GM06990 (cell line): Measurements from ENCODE around the gene SFXN1.

Source experiments
- DNase-seq: peaks from one replicate; pipeline ENCODE4 v3.0.0-alpha.2; 2011; ENCODE audit not compliant: insufficient read length; ENCODE audit errors: extremely low read depth
- H3K27me3 ChIP-seq: replicated peaks from 2 replicates; pipeline ENCODE4 v1.6.0; 2011; ENCODE audit warnings: low read length; ENCODE audit not compliant: control insufficient read depth, insufficient read depth
- H3K36me3 ChIP-seq: 2 replicates; pipeline ENCODE4 v1.5.1; 2011; ENCODE audit warnings: low read length; ENCODE audit not compliant: control insufficient read depth, insufficient read depth
- H3K4me3 ChIP-seq: replicated peaks from 2 replicates; pipeline ENCODE4 v1.5.1; 2011; ENCODE audit warnings: low read depth, mild to moderate bottlenecking, control low read depth, low read length
- CTCF ChIP-seq: IDR thresholded peaks from 2 replicates; pipeline ENCODE4 v1.5.1; 2011; ENCODE audit warnings: low read length, control low read depth, mild to moderate bottlenecking, inconsistent platforms; ENCODE audit not compliant: insufficient read depth, poor library complexity, severe bottlenecking

The SFXN1 gene

DNA sequence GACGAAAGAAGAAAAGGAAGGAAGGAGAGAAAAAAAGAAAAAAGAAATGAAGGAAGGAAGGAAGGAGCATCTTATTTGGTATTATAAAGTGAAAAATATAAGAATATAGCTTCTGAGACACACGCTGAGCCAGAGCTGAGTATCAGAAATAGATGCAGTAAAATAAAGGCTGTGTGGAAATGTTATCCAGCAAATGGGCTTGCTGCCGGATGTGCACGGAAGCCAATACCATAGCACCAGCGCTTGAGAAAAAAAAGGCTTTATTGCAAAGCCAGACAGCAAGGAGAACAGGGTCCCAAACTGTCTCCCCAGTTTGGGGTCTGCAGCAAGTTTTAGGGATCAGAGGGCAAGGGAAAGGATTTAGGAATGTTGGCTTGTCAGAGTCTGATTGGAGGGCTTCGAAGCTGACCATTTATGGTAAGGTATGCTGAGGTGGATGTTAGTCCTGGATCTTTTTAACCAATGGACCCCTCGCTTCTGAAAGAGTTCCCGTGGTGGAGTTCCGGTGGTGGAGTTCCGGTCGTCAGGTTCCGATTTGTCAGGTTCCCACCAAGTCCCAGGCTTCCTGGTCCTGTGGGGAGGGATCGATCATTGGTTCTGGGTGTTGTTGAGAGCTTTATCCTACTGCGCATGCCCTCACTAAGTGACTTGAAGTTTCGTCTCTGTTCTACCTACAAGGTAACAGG is 70.4 kb downstream of the SFXN1 start:
- no peaks in the 10 kb centered on the region for H3K36me3 ChIP-seq
- H3K4me3 ChIP-seq, result no peak overlapping the region
- H3K27me3 ChIP-seq, result peaks cover 2% of the 10 kb centered on the region; the same call in 1 of the 2 replicates
- TF ChIP-seq CTCF, result no peak
- DNase-seq, result no peak

- TF ChIP-seq CTCF, result no peak
- Histone ChIP-seq H3K4me3 (no peak overlapping the region), H3K27me3 (peaks cover 2% of the 10 kb centered on the region; the same call in 1 of the 2 replicates), H3K36me3 (no peaks in the 10 kb centered on the region)
- no peak for DNase-seq
Measured at GRCh38 chr5:175550055-175550805, 71.9 kb downstream of the SFXN1 start.

GRCh38 chr5:175551266-175551665 is 72.9 kb downstream of the SFXN1 start:
- Histone ChIP-seq H3K4me3 (no peak overlapping the region), H3K27me3 (peaks cover 2% of the 10 kb centered on the region; the same call in 1 of the 2 replicates), H3K36me3 (no peaks in the 10 kb centered on the region)
- no peak for TF ChIP-seq CTCF
- DNase-seq, result no peak

DNA sequence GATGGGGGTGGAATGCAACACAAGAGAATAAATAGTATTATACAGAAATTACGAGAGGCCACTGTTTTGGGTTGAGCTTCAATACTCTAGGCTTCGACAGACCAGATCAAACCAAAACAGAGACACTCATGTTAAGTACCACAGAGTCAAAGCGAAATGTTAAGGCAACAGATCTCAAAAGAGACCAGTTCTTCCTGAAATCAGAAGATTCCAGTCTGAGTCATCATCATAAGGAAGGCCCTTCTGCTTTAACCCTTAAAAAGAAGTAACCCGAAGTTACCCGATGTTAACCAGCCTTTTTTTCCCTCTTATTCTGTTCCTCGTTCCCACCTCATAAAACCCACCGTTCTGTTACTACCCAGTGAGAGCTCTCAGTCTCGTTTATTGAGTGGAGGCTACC is 75.9 kb downstream of the SFXN1 start:
- no peak for DNase-seq
- H3K36me3 ChIP-seq, result no peaks in the 10 kb centered on the region
- H3K27me3 ChIP-seq, result peaks cover 2% of the 10 kb centered on the region; the same call in 1 of the 2 replicates
- H3K4me3 ChIP-seq, result no peak overlapping the region
- no peak for TF ChIP-seq CTCF

GRCh38 chr5:175555168-175555785 is 76.9 kb downstream of the SFXN1 start:
- no peak overlapping the region for H3K4me3 ChIP-seq
- no peak for TF ChIP-seq CTCF
- H3K36me3 ChIP-seq, result no peaks in the 10 kb centered on the region
- no peak for DNase-seq
- peaks cover 2% of the 10 kb centered on the region; the same call in 1 of the 2 replicates for H3K27me3 ChIP-seq
